GM19324 (cell line): ENCODE data around the gene CD52.
"Not testable (repeated sequence)": the region's sequence is repeated elsewhere in the genome, so short reads cannot be mapped to it uniquely, and the experiment has no call there.

ENCODE experiments used
- ATAC-seq: cut with Tn5 transposase; IDR thresholded peaks from one replicate; pipeline ENCODE4 v1.9.1; 2021; ENCODE audit warnings: mild to moderate bottlenecking, moderate library complexity; ENCODE audit not compliant: unreplicated experiment, low FRiP score

The CD52 gene

DNA sequence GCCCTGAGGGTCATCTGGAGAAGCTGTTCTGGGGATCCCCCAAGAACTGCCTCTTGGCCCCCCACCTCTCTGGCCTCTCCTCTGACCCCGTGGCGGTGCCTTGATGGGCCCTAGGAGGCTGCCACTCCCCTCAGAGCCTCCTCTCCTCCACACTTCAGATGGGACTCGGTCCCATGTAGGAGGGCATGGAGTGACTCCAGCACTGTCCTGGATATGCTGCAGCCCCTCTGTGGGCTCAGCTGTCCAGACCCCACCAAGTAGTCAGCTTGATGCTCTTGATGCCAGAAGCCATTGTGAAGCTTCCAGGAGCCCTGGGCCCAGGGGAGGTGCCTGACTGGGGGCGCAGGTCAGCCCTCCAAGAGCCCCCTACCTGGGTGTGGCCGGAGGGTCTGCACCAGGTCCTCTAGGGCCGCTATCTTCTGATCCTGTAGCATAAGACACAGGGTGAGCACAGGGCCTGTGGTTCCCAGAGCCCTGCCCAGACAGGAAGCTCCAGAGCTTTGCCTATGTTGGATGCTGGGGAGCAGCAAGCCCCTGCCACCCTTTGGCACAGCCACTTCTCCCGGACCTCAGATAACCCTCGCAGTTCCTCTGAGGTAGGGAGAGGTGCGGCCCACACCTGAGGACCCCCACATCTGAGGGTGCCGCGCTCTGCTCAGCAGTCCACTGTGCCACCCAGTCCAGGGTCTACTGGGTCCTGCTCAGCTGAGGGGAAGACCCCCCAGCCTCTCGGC lies 20.5 kb upstream of the CD52 start:
- ATAC-seq = no peak

DNA sequence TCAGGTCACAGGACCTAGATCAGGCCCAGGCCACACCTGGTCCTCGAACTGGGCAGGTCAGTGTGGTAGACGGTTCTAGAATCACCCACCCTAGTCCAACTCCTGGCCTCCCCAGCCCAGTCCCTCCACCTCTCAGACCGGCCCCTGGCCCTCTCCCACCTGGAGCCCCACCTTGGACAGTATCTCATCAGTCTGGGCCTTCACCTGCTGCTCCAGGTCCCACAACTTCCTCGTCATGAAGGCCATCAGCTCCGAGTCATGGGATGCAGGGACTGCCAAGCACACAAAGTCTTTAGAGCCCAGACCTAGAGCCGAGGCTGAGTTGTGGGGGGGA lies 20.0 kb upstream of the CD52 start:
- no peak for ATAC-seq

DNA sequence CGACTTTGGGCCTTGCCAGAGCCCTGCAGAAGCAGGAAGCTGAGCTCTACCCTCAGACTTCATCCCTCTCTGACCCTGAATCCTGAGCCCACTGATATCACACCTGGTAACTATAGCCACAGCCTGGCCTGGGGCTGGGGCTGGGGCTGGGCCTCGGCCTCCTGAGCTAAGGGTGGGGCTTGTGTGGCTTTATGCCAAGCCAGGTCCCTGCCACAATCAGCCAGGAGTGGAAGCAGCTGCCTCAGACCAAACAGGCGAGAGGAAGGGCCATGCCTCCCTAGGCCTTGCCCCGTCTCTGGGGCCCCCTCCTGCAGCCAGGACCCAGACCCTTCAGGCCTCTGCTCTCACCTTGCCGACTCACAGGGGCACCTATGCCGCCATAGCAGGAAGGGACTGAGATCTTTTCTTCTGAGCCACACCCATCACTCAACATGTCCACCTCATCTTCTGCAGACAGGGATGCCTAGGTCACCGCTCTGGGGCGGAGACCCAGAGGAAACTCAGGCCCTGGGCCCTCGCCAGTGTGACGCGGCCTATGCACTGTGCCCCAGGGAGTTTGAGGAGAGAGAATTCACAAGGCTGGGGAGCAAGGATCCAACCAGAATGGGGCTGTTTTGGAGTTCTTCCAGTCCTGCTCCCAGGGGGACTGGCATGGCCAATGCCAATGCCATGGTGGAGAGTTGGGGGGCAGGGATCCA lies 17.0 kb upstream of the CD52 start:
- ATAC-seq = no peak

DNA sequence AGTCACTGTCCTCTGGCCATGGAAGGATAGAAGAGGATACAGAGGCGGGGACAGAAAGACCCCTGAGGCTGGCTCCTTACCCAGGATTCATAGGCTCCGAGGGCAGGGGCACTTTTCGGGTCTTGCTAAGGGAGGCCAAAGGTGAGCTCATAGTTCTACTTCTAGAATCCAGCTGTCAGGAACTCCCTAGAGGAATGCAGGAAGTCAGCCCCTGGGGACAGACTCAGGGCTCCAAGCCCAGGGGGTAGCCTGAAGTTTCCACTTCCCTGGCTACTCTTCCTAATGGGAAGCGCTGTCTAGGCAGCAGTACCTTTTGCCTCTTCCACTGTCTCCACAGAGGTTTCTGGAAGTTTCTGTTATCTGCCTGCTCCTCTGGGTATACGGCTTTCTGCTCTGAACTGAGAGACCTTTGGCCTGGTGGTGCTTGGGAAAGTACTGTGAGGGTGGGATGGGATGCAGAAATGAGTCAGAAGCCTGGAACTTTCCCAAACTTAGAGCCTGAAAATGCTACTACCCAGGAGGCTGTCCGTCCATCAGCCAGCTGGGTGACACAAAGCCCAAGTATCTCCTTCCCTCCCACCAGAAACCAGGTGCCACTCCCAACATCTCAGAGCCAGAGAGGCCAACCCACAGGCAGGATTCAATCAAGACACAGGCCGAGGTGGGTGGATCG lies 14.9 kb upstream of the CD52 start:
- no peak for ATAC-seq

GRCh38 chr1:26305667-26306289 lies 12.0 kb upstream of the CD52 start:
- peak; percentile 11 for ATAC-seq

DNA sequence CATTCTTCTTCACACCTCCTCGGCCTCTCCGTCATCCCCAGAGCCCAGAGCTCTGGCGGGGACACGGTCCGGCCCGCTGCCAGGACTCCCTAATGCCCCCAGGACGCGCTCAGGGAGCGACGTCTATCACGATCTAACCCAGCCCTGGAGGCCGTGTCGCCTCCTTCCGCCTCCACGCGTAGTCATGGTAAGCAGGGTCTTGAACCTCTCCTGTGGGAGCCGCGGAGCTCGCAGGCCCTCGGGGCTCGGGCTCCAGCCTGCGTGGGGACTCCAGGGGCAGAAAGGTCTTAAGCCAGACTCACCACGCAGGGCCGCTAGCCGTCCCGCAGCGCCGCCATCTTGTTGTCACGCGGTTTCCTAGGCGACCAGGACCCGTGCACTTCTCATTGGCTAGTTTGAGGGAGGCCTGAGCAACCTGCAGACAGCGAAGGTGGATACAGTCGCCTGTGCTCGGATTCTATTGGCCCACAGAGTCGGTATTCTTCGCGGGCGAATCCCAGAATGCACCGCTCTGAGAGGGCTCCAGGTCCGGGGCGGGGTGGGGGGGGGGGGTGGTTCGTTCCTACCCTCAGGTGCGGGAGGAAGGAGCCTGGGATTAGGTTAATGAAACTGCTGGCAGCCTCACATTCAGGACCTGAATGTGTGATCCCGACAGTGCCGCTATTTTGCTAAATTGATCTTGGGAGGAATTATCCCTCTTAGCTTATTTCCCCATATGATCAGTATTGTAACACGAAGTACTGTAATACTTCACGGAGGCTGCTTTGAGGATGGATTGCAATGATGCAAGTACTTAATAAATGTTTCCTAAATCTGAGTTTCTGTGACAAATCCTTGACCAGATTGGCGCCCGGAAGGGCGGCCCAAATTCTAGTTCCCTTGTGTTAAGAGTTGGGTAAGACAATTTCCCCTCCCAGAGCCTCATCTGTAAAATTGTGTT lies 11.2 kb upstream of the CD52 start, which contains the start of gene UBXN11:
Gene UBXN11, minus strand, starts transcription at position 347 of the 940 bp plus-strand sequence. CDS start 3,753 bp downstream, outside the sequence.
- peak; percentile 97 for ATAC-seq

- ATAC-seq = no peak
Measured at GRCh38 chr1:26307363-26307781, 10.4 kb upstream of the CD52 start.

GRCh38 chr1:26307966-26308899 lies 9.5 kb upstream of the CD52 start:
- not testable (repeated sequence) for ATAC-seq

GRCh38 chr1:26314501-26314900 lies 3.3 kb upstream of the CD52 start:
- ATAC-seq = no peak

- ATAC-seq = no peak
Measured at GRCh38 chr1:26315874-26316850, 1.6 kb upstream of the CD52 start.

GRCh38 chr1:26317146-26317545 lies 612 bp upstream of the CD52 start:
- no peak for ATAC-seq

DNA sequence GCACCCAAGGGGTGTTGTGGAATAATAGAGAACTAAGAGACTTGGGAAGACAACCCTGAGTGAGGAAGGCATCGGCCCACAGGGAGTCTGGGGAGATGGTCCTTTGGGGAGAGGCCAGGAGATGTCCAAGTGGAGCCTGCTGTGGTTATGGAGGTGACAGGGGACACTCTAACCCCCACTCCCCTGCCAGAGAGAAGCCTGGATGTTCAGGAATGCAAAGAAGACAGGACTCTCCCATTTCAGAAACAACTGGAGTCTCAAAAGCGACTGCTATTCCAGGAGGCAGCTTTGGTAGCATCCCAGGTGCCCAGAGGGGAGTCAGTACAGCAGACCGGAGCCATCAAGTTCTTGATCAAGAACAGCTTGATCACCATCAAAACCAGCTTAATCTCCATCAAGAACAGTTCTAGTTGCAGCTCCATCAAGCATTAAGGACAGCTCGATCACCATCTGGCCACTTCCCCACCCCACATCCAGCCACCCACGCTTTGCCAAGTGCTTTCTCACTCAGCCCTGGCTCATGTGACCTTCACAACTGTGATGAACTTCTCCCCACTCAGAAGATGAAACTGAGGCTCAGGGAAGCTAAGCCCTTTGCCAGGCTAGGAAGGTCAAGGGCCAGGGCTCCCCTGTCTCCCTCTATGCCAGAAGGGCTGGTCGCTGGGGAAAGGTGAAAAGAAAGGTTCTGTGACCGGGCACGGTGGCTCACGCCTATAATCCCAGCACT lies 743 bp downstream of the CD52 start:
- ATAC-seq = no peak

- ATAC-seq = no peak
Measured at GRCh38 chr1:26320896-26321295, 3.1 kb downstream of the CD52 start.

DNA sequence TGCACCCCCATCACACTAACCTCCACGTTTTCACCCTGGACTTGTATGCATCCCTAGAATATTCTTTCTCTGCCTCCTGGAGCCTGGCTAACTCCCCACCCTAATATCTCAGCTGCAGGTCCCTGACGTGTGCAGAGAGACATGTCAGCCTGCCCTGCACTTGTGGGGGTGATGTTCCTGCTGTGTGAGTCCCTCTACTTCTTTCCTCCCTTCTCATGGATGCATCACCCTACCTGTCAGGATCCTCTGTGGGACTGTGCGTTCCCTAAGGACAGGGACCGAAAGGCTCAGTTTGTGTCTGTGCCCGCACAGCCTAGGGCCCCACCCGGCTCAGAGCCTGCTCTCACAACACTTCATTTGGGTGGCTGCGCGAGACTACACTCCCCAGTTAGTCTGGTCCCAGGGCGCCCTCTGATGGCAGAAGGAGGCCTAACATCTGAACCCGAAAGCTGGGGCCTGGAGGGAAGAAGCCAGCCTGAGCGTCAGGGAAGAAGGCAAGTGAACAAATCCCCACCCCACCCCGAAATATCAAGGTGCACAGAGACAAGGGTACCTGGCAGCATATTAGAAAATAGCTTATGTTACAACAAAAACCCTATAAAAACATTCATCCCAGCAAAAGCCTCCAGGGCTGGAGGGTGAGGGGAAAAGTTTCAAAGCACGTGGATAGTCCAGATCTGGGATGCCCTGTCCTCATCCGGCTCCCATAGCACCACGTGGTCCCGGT lies 3.7 kb downstream of the CD52 start:
- no peak for ATAC-seq

GRCh38 chr1:26322042-26322331 lies 4.2 kb downstream of the CD52 start:
- no peak for ATAC-seq

GRCh38 chr1:26323382-26323781 lies 5.6 kb downstream of the CD52 start:
- no peak for ATAC-seq

DNA sequence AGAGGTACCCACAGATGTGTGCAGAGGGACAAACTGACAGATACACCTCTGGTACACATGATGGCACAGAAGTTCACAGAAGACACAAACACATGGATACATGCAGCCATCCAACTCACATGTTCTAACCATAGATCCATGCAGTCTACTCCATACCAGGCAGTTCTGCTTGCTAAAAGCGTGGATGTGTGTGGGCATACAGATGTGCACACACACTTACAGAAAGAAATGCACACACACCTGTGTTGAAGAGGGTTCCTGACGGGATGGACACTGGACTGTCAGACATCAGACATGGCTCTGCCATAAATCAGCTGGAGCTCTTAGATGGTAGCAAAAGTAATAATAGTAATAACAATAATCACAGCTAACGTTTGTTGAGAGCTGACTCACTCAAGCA lies 6.8 kb downstream of the CD52 start:
- no peak for ATAC-seq
